Astrocyte (in vitro differentiated cells and primary cell): Measurements from ENCODE around the gene ADAM22. TPM values are rescaled to one million over a fixed set of nuclear protein-coding genes. Genes with fewer than 3 reads are reported as not detected.
"Not testable (repeated sequence)": the region's sequence is repeated elsewhere in the genome, so short reads cannot be mapped to it uniquely, and the experiment has no call there.

Source experiments
- DNase-seq: peaks from one replicate; pipeline ENCODE4 v3.0.0-alpha.2; 2010; ENCODE audit warnings: low read depth
- FAIRE-seq: peaks from 2 replicates; lab custom pipeline; 2011; peaks lifted over from hg19 to GRCh38; lab: Jason Lieb, UNC
- H2AFZ ChIP-seq: 2 replicates; pipeline ENCODE4 v1.6.0; 2012; ENCODE audit warnings: low read depth, low read length, inconsistent platforms
- H3K27ac ChIP-seq: 2 replicates; pipeline ENCODE4 v1.5.1; 2011; ENCODE audit warnings: low read depth, low read length, inconsistent platforms
- H3K27me3 ChIP-seq: 2 replicates; pipeline ENCODE4 v1.6.0; 2011; ENCODE audit warnings: low read length, inconsistent platforms; ENCODE audit not compliant: insufficient read depth
- H3K36me3 ChIP-seq: 2 replicates; pipeline ENCODE4 v1.5.1; 2011; ENCODE audit warnings: low read length, inconsistent platforms; ENCODE audit not compliant: insufficient read depth
- H3K4me1 ChIP-seq: 2 replicates; pipeline ENCODE4 v1.5.1; 2011; ENCODE audit warnings: low read length, inconsistent platforms; ENCODE audit not compliant: insufficient read depth
- H3K4me2 ChIP-seq: 2 replicates; pipeline ENCODE4 v1.6.0; 2012; ENCODE audit warnings: low read length, inconsistent platforms
- H3K4me3 ChIP-seq: 2 replicates; pipeline ENCODE4 v1.5.1; 2011; ENCODE audit warnings: low read depth, mild to moderate bottlenecking, low read length, inconsistent platforms; ENCODE audit not compliant: insufficient read depth
- H3K79me2 ChIP-seq: 2 replicates; pipeline ENCODE4 v1.6.0; 2012; ENCODE audit warnings: mild to moderate bottlenecking, low read length, inconsistent platforms; ENCODE audit not compliant: insufficient read depth
- H3K9ac ChIP-seq: 2 replicates; pipeline ENCODE4 v1.6.0; 2012; ENCODE audit warnings: mild to moderate bottlenecking, low read length, inconsistent platforms
- H3K9me3 ChIP-seq: 2 replicates; pipeline ENCODE4 v1.5.1; 2012; ENCODE audit warnings: low read depth, mild to moderate bottlenecking, low read length, inconsistent platforms; ENCODE audit not compliant: insufficient read depth
- H4K20me1 ChIP-seq: 2 replicates; pipeline ENCODE4 v1.6.0; 2012; ENCODE audit warnings: low read length, inconsistent platforms; ENCODE audit not compliant: insufficient read depth
- H3K27ac Mint-ChIP-seq: one replicate; pipeline ENCODE4 v1.8.0; 2021; ENCODE audit warnings: mild to moderate bottlenecking, mixed read lengths; ENCODE audit not compliant: unreplicated experiment
- H3K27me3 Mint-ChIP-seq: one replicate; pipeline ENCODE4 v1.8.0; 2021; ENCODE audit warnings: low read depth, mixed read lengths; ENCODE audit not compliant: unreplicated experiment
- H3K36me3 Mint-ChIP-seq: one replicate; pipeline ENCODE4 v1.8.0; 2021; ENCODE audit warnings: low read depth, mixed read lengths; ENCODE audit not compliant: unreplicated experiment
- H3K4me1 Mint-ChIP-seq: one replicate; pipeline ENCODE4 v1.8.0; 2021; ENCODE audit warnings: low read depth, mixed read lengths; ENCODE audit not compliant: unreplicated experiment
- H3K4me3 Mint-ChIP-seq: one replicate; pipeline ENCODE4 v1.8.0; 2021; ENCODE audit warnings: mild to moderate bottlenecking, moderate library complexity, mixed read lengths; ENCODE audit not compliant: unreplicated experiment
- H3K9me3 Mint-ChIP-seq: one replicate; pipeline ENCODE4 v1.8.0; 2021; ENCODE audit warnings: mild to moderate bottlenecking, mixed read lengths; ENCODE audit not compliant: unreplicated experiment
- CTCF ChIP-seq: IDR thresholded peaks from 2 replicates; pipeline ENCODE4 v1.5.1; 2011; ENCODE audit warnings: low read depth, mild to moderate bottlenecking, inconsistent platforms, low read length, moderate library complexity; ENCODE audit not compliant: insufficient read depth
- EZH2 ChIP-seq: IDR thresholded peaks from 2 replicates; pipeline ENCODE4 v1.6.1; 2012; ENCODE audit warnings: mild to moderate bottlenecking, low read length, inconsistent platforms; ENCODE audit not compliant: insufficient read depth
- total RNA-seq: library from RNA; stranded (reverse); gene quantifications from 2 replicates; pipeline ENCODE4 v1.2.1, GENCODE V29; 2021

ADAM22 gene
- total RNA-seq, 1 donor from 2014 or later = 1.5 TPM

- no peak overlapping the region for H3K27ac ChIP-seq
- no peaks in the 10 kb centered on the region for H3K9me3 ChIP-seq
- H3K9ac ChIP-seq = no peak overlapping the region
- no peaks in the 10 kb centered on the region for H3K4me1 Mint-ChIP-seq
- H2AFZ ChIP-seq = no peak overlapping the region
- no peak overlapping the region for H3K4me3 Mint-ChIP-seq
- H3K27me3 ChIP-seq = no peaks in the 10 kb centered on the region
- no peaks in the 10 kb centered on the region for H4K20me1 ChIP-seq
- H3K36me3 ChIP-seq = no peaks in the 10 kb centered on the region
- no peak overlapping the region for H3K27ac Mint-ChIP-seq
- no peaks in the 10 kb centered on the region for H3K36me3 Mint-ChIP-seq
- H3K4me2 ChIP-seq = no peak overlapping the region
- no peak overlapping the region for H3K4me3 ChIP-seq
- TF ChIP-seq EZH2 (no peak), CTCF (no peak)
- peaks cover 1% of the 10 kb centered on the region for H3K27me3 Mint-ChIP-seq
- DNase-seq = no peak
- no peaks in the 10 kb centered on the region for H3K4me1 ChIP-seq
- H3K9me3 Mint-ChIP-seq = no peaks in the 10 kb centered on the region
- H3K79me2 ChIP-seq = no peaks in the 10 kb centered on the region
- FAIRE-seq = no peak
Measured at GRCh38 chr7:87919875-87920274, 14.2 kb upstream of the ADAM22 start.

GRCh38 chr7:87920578-87920977 is 13.5 kb upstream of the ADAM22 start:
- no peaks in the 10 kb centered on the region for H3K36me3 Mint-ChIP-seq
- no peaks in the 10 kb centered on the region for H4K20me1 ChIP-seq
- no peak for FAIRE-seq
- no peak overlapping the region for H3K4me3 Mint-ChIP-seq
- no peak overlapping the region for H3K27ac ChIP-seq
- H3K79me2 ChIP-seq = no peaks in the 10 kb centered on the region
- TF ChIP-seq CTCF = no peak
- TF ChIP-seq EZH2 = no peak
- peaks cover 1% of the 10 kb centered on the region for H3K27me3 Mint-ChIP-seq
- H3K36me3 ChIP-seq = no peaks in the 10 kb centered on the region
- H3K9me3 Mint-ChIP-seq = no peaks in the 10 kb centered on the region
- H3K9me3 ChIP-seq = no peaks in the 10 kb centered on the region
- no peak overlapping the region for H3K4me2 ChIP-seq
- no peaks in the 10 kb centered on the region for H3K4me1 Mint-ChIP-seq
- H2AFZ ChIP-seq = no peak overlapping the region
- H3K27me3 ChIP-seq = no peaks in the 10 kb centered on the region
- no peak overlapping the region for H3K4me3 ChIP-seq
- DNase-seq = no peak
- no peaks in the 10 kb centered on the region for H3K4me1 ChIP-seq
- no peak overlapping the region for H3K9ac ChIP-seq
- no peak overlapping the region for H3K27ac Mint-ChIP-seq

DNA sequence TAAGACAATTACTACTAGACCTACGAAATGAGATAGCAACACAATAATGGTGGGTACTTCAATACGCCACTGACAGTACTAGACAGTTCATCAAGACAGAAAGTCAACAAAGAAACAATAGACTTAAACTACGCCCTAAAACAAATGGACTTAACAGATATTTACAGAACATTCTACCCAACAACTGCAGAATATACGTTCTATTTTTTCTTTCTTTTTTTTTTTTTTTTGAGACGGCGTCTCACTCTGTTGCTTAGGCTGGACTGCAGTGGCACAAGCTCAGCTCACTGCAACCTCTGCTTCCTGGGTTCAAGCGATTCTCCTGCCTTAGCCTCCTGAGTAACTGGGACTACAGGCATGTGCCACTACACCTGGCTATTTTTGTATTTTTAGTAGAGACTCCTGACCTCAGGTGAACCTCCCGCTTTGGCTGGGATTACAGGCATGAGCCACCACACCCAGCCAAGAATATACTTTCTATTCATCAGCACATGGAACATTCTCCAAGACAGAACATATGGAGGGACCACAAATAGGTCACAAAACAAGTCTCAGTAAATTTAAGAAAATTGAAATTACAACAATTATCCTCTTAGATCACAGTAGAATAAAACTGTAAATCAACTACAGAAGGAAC is 11.2 kb upstream of the ADAM22 start:
- not testable (repeated sequence) for H3K27ac Mint-ChIP-seq, H3K27me3 ChIP-seq, H3K9me3 Mint-ChIP-seq, H3K4me1 ChIP-seq, H3K79me2 ChIP-seq, H2AFZ ChIP-seq, H3K9ac ChIP-seq, H3K36me3 Mint-ChIP-seq, FAIRE-seq, H3K27me3 Mint-ChIP-seq, H4K20me1 ChIP-seq, H3K4me3 ChIP-seq, H3K36me3 ChIP-seq, H3K9me3 ChIP-seq, H3K4me3 Mint-ChIP-seq, DNase-seq, H3K4me2 ChIP-seq, H3K27ac ChIP-seq
- peaks cover 14% of the 10 kb centered on the region for H3K4me1 Mint-ChIP-seq
